Subcutaneous adipose tissue (tissue), 4 donors: ENCODE measurements around the gene CAPN7. TPM values are rescaled to one million over a fixed set of nuclear protein-coding genes. Genes with fewer than 3 reads are reported as not detected.

Experiments used
- CTCF ChIP-seq: fragments of 450-650 bp; IDR thresholded peaks from one replicate; pipeline ENCODE4 v1.5.1; 2016; ENCODE audit warnings: low read depth, mild to moderate bottlenecking, control low read depth, antibody characterized with exemption, moderate library complexity
- total RNA-seq, 4 donors: library from RNA; depleted of rRNA; stranded (reverse); fragments of >200 nt; gene quantifications; one replicate each; pipeline ENCODE4 v1.1.0, GENCODE V29; 2016

The CAPN7 gene
- total RNA-seq, 4 donors from 2014 or later = 69.1 to 79.5 (median 77.4) TPM

- no peak for TF ChIP-seq CTCF
Observed at GRCh38 chr3:15256861-15257341, 50.9 kb downstream of the CAPN7 start.

GRCh38 chr3:15258720-15259119 lies 52.7 kb downstream of the CAPN7 start:
- no peak for TF ChIP-seq CTCF

- TF ChIP-seq CTCF = no peak
Observed at GRCh38 chr3:15260531-15260930, 54.5 kb downstream of the CAPN7 start.

- TF ChIP-seq CTCF = no peak
Observed at GRCh38 chr3:15261274-15261673, 55.2 kb downstream of the CAPN7 start.

- TF ChIP-seq CTCF = no peak
Observed at GRCh38 chr3:15262021-15262420, 56.0 kb downstream of the CAPN7 start.

GRCh38 chr3:15263120-15263519 lies 57.1 kb downstream of the CAPN7 start:
- no peak for TF ChIP-seq CTCF

GRCh38 chr3:15263926-15264325 lies 57.9 kb downstream of the CAPN7 start:
- TF ChIP-seq CTCF = no peak

GRCh38 chr3:15264486-15264885 lies 58.4 kb downstream of the CAPN7 start:
- no peak for TF ChIP-seq CTCF
